ENCODE measurements around the gene CCT3.

CCT3 gene

DNA sequence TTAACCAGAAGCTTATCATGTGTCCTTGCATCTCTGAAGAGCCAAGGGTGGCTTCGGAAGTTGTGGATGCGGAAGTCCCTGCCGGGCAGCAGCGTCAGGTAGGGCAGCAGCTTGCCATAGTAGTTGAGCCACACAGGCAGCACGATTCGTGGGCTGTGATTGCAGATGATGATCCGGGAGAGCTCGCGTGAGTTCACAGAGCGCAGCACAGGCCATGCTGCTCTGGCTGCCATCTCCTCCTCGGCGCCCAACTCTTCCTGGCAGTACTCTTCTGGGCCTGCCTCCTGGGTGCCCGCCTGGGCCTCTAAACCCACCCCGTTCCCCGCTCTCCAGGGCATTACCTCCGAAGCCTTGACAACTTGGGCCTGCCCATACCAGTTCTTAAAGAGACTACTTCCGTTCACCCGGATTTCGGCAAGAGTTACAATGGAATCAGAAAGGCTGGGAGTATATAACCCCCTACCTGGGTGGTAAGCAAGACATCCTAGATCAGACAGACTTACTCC, 39.2 kb downstream of the CCT3 start, which contains the start of gene VHLL:
Gene VHLL, minus strand, starts transcription at position 456 of the 506 bp plus-strand sequence. Its CDS starts 118 bp downstream, at position 338.
- TF ChIP-seq, protein P1, sequence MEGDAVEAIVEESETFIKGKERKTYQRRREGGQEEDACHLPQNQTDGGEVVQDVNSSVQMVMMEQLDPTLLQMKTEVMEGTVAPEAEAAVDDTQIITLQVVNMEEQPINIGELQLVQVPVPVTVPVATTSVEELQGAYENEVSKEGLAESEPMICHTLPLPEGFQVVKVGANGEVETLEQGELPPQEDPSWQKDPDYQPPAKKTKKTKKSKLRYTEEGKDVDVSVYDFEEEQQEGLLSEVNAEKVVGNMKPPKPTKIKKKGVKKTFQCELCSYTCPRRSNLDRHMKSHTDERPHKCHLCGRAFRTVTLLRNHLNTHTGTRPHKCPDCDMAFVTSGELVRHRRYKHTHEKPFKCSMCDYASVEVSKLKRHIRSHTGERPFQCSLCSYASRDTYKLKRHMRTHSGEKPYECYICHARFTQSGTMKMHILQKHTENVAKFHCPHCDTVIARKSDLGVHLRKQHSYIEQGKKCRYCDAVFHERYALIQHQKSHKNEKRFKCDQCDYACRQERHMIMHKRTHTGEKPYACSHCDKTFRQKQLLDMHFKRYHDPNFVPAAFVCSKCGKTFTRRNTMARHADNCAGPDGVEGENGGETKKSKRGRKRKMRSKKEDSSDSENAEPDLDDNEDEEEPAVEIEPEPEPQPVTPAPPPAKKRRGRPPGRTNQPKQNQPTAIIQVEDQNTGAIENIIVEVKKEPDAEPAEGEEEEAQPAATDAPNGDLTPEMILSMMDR (IDR thresholded peaks at IDR 0.05; ENCODE audit: low read depth, low read length, missing control alignments), result no peak
- DNase-seq (ENCODE audit: extremely low read depth, low read depth), result no peak
- H3K4me3 ChIP-seq (replicated peaks; ENCODE audit: low read depth, low read length), result no peak within 1 kb of the TSS

DNA sequence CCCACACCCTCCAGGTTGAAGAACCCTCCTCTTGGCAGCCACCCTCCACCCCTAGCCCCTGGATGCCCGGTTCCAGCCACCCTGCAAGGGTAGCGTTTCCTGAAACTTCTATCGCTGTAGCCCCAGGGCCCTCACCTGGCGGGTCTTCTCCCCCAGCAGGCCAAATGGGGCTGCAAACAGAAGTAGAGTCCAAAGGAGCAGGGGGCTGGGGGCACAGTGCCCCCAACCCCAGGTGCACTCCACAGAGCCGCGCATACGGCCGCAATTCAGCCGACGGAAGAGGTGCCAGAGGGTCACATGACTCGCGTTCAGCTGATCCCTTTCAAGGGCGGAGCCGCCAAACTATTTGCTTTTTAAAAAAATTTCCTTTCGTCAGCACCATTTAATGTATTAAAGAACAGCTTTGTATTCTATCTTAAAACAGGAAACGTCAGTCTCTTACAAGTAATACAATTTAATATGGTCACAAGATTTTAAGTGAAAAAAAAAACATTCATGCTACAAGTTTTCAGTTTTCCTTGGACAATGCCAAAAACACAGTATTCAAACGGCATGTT, 42.6 kb downstream of the CCT3 start, which contains the start of gene GLMP:
Gene GLMP, minus strand, starts transcription at position 289 of the 557 bp plus-strand sequence. Its CDS starts 34 bp downstream, at position 255.
- DNase-seq (ENCODE audit: extremely low read depth, low read depth), result no peak
- H3K4me3 ChIP-seq (replicated peaks; ENCODE audit: low read depth, low read length), result peak within 1 kb of the TSS; percentile 82
- TF ChIP-seq, protein P1 (IDR thresholded peaks at IDR 0.05; ENCODE audit: low read depth, low read length, missing control alignments), result no peak

DNA sequence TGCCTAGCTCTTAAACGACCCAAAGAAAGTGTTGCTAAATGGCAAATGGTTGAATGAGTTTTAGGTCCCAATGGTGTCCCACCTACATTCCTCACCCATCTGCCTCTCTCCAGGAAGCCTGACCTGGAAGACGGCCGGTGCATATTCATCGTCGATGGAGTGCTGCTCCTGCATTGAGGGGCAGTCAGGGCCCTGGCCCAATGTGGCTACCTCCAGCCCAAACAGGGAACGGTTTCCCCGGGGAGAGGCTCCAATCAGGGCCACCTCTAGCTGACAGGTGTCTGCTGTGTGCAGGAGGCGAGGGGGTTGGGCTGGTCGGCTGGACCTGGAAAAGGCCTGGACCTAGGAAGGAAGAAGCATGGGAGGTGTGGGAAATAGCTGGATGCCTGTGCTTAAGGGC, 44.2 kb downstream of the CCT3 start:
- TF ChIP-seq, protein P1 (IDR thresholded peaks at IDR 0.05; ENCODE audit: low read depth, low read length, missing control alignments), result no peak
- H3K4me3 ChIP-seq (replicated peaks; ENCODE audit: low read depth, low read length), result no peak overlapping the region
- DNase-seq (ENCODE audit: extremely low read depth, low read depth), result no peak

DNA sequence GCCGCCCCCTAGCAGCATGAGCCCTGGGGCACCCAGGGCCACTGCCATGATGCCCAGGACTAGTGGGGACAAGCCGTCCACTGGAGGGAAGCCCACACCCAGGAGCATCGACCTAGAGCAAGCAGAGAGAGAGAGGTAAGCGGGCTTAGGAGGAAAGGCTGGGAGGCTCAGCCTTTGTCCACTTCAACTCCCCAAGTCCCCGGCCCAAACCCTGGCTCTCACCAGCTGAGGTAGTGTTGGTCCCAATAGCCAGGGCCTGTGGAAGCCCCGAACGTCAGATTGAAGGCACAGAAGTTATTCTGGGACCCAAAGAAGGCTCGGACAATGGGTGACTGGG, 45.0 kb downstream of the CCT3 start:
- H3K4me3 ChIP-seq (replicated peaks; ENCODE audit: low read depth, low read length), result no peak overlapping the region
- no peak for DNase-seq (ENCODE audit: extremely low read depth, low read depth)
- TF ChIP-seq, protein P1 (IDR thresholded peaks at IDR 0.05; ENCODE audit: low read depth, low read length, missing control alignments), result no peak

DNA sequence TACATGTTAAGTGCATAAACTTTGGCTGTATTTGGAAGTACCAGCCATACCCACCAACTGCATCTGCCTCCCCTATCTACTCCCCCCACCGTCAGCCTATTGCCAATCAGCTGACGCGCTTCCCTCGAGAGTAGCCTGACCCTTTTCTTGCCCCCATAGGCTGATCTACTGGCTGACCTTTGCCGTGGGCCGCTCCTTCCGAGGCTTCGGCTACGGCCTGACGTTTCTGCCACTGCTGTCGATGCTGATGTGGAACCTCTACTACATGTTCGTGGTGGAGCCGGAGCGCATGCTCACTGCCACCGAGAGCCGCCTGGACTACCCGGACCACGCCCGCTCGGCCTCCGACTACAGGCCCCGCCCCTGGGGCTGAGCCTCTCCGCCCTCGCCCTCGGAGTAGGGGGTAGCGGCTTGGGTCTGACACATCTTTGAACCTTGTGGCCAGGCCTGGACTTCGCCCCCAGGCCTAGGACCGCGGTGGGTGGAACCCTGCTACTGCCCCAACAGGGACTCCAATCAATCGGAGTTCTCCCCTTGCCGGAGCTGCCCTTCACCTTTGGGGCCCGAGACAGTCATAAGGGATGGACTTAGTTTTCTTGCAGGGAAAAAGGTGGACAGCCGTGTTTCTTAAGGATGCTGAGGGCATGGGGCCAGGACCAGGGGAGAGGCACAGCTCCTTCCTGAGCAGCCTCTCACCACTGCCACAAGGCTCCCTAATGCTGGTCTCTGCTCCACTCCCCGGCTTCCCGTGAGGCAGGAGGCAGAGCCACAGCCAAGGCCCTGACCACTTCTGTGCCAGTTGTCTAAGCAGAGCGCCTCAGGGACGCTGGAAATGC, 46.6 kb downstream of the CCT3 start:
- TF ChIP-seq, protein P1 (IDR thresholded peaks at IDR 0.05; ENCODE audit: low read depth, low read length, missing control alignments), result no peak
- no peak for DNase-seq (ENCODE audit: extremely low read depth, low read depth)
- peak overlapping the region; percentile 41 for H3K4me3 ChIP-seq (replicated peaks; ENCODE audit: low read depth, low read length)

DNA sequence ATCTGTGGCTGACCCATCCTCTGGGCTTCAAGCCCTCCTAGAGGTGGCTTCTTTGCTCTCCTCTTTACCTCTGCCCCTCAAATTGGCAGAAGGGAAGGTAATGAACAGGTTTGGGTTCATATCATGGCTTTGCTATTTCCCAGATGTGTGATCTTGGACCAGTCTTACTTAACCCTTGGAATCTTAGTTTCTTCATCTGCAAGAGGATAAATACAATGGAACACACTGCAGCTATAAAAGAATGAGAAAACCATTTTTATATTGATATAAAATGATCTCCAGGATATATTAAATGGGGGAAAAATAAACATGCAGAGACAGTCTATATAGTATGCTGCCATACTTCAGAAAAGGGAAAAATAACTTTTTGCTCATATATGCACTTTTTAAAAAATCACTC, 48.2 kb downstream of the CCT3 start:
- TF ChIP-seq, protein P1 (IDR thresholded peaks at IDR 0.05; ENCODE audit: low read depth, low read length, missing control alignments), result no peak
- DNase-seq (ENCODE audit: extremely low read depth, low read depth), result no peak
- H3K4me3 ChIP-seq (replicated peaks; ENCODE audit: low read depth, low read length), result no peak overlapping the region

Measured in HFF-Myc (cell line).